Small intestine (tissue), 7 donors: ENCODE measurements around the gene ZNF738. TPM values are rescaled to one million over a fixed set of nuclear protein-coding genes. Genes with fewer than 3 reads are reported as not detected.
"Not testable (repeated sequence)": the region's sequence is repeated elsewhere in the genome, so short reads cannot be mapped to it uniquely, and the experiment has no call there.

Source experiments
- DNase-seq, 2 donors: peaks; one replicate each; pipeline versions ENCODE4 v3.0.0 to v3.0.0-alpha.2; 2013
- FAIRE-seq: peaks from 2 replicates; lab custom pipeline; 2012; peaks lifted over from hg19 to GRCh38; lab: Jason Lieb, UNC
- H3K27ac ChIP-seq, 3 donors: one replicate each; pipeline ENCODE4 v1.5.1; 2013; ENCODE audit warnings: low read length in 2 of 3, mild to moderate bottlenecking in 2 of 3, control low read depth in 1 of 3, inconsistent platforms in 1 of 3, low read depth in 1 of 3, moderate library complexity in 1 of 3
- H3K27me3 ChIP-seq, 3 donors: one replicate each; pipeline ENCODE4 v1.6.1; 2013; ENCODE audit warnings: low read length in 3 of 3, inconsistent platforms in 1 of 3; ENCODE audit not compliant: control insufficient read depth in 3 of 3, insufficient read depth in 3 of 3
- H3K36me3 ChIP-seq, 3 donors: one replicate each; pipeline ENCODE4 v1.6.1; 2013; ENCODE audit warnings: low read length in 3 of 3, inconsistent platforms in 1 of 3, low read depth in 1 of 3, mild to moderate bottlenecking in 1 of 3, moderate library complexity in 1 of 3; ENCODE audit not compliant: control insufficient read depth in 3 of 3, insufficient read depth in 2 of 3
- H3K4me1 ChIP-seq, 3 donors: one replicate each; pipeline ENCODE4 v1.6.1; 2013; ENCODE audit warnings: low read length in 2 of 3, inconsistent platforms in 1 of 3, low read depth in 1 of 3, mild to moderate bottlenecking in 1 of 3, moderate library complexity in 1 of 3; ENCODE audit not compliant: control insufficient read depth in 3 of 3, insufficient read depth in 2 of 3
- H3K4me3 ChIP-seq, 3 donors: one replicate each; pipeline ENCODE4 v1.5.1; 2013; ENCODE audit warnings: low read length in 3 of 3, control low read depth in 1 of 3, inconsistent platforms in 1 of 3, low read depth in 1 of 3, mild to moderate bottlenecking in 1 of 3, moderate library complexity in 1 of 3
- H3K9me3 ChIP-seq, 2 donors: one replicate each; pipeline ENCODE4 v1.6.1; 2013; ENCODE audit warnings: low read depth in 1 of 2, low read length in 1 of 2; ENCODE audit not compliant: control insufficient read depth in 2 of 2, insufficient read depth in 1 of 2
- WGBS, 3 donors: extraction: QIAGEN DNeasy Blood & Tissue Kit; methylation state at CpG; one replicate each; pipeline ENCODE4 v1.1.7; 2013; 5-methylcytosine and 5-hydroxymethylcytosine counted together
- polyA plus RNA-seq, 4 donors: library from polyadenylated mRNA; stranded (reverse) in 3 of 4; unstranded in 1 of 4; fragments of 200-250 nt in 3 of 4; fragments of 120-200 nt in 1 of 4; gene quantifications; one replicate each; pipeline versions ENCODE4 v1.2.1 to v1.2.3, GENCODE V29; 2013
- donor health status: healthy with polysubstance abuse.
- donor health status: control.
- donor health status: control.
- donor health status: Bipolar disorder and iron deficiency.
- donor health status: healthy.

The ZNF738 gene
- polyA plus RNA-seq, 4 donors: 0.67 to 18.3 (median 3.1) TPM

DNA sequence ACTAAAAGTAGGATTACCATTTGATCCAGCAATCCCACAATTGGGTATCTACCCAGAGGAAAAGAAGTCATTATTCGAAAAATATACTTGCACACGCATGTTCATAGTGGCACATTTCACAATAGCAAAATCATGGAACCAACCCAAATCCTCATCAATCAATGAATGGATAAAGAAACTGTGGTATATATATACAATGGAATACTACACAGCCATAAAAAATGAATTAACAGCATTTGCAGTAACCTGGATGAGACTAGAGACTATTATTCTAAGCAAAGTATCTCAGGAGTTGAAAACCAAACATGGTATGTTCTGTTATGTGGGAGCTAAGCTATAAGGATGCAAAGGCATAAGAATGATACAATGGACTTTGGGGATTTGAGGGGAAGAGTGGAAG is 32.6 kb upstream of the ZNF738 start:
- Histone ChIP-seq H3K27me3 (no peaks in the 10 kb centered on the region), H3K9me3 (no peaks in the 10 kb centered on the region), H3K4me1 (peaks cover 0 to 2% (median 0%) of the 10 kb centered on the region in 3 donors), H3K36me3 (peaks cover 0 to 5% (median 4%) of the 10 kb centered on the region in 3 donors), H3K27ac (no peak overlapping the region), H3K4me3 (no peak overlapping the region)
- DNase-seq (no peak), FAIRE-seq (no peak)
- WGBS, 3 donors: 97 to 100% (median 99%) methylated on average over 2 of the region's 2 CpGs

DNA sequence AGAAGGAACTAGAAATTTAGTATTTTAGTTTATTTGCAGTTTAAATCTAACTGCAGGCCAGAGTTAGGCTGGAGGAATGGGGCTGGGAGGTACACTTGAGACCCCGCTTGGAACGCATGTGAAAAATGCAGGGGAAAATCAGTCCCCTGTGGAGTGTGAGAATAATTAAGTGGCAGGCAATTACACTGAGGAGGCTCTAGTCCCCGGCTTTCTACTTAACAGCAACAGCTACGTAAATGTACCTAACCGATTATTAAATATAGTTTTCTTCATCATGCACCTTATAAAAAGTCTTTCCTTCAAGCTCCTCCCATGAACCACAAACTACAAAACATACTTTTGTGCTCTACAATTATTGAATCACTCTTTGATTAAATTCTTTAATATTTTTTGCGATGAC is 30.4 kb upstream of the ZNF738 start:
- WGBS, 3 donors: 9 to 14% (median 12%) methylated on average over 6 of the region's 6 CpGs
- Histone ChIP-seq H3K4me1 (peaks cover 0 to 2% (median 0%) of the 10 kb centered on the region in 3 donors), H3K27me3 (no peaks in the 10 kb centered on the region), H3K4me3 (peak overlapping the region; percentile 59 to 97 (median 75)), H3K36me3 (peaks cover 0 to 5% (median 4%) of the 10 kb centered on the region in 3 donors), H3K27ac (peak overlapping the region in 2 of 3 donors; percentile 98), H3K9me3 (no peaks in the 10 kb centered on the region)
- DNase-seq (no peak), FAIRE-seq (no peak)

DNA sequence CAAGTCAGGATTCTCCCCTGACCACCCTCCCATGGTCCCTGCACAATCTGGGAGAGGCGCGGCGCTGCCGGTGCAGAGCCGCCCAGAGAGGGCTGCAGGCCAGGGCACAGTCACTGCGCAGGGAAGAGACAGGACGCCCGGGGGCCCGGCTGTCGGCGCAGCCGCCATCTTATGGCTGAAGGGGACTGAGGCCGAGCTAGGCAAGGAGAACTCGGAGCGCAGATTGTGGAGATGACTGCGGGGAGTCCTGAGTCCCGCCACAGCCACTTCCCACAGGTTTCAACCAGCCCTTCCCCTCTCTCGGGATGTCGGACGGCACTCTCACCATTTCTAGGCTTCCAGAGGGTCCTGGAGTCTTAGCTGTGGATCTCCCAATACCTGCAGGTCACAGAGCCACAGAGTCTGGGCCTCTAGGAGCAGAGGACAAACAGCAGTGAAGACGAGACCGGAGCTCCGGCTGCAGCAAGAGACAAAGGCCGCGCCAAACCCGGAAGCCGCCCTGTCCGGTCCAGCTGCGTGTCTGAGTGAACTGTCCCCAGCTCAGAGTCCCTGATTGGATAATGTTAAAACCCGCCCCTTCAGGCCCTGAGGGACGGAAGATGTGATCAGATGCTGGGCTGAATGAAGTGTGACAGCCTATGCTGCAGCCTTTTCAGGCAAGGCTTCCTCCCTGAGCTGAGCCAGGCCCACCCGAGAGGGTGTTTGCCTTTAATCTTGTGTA is 29.8 kb upstream of the ZNF738 start, which contains the start of gene ZNF708:
ZNF708 (minus strand) TSS at position 526 of the 721 bp plus-strand sequence; CDS start at position 328, 198 bp downstream.
- Histone ChIP-seq H3K27me3 (no peaks in the 10 kb centered on the region), H3K36me3 (peaks cover 0 to 5% (median 4%) of the 10 kb centered on the region in 3 donors), H3K4me1 (peaks cover 0 to 2% (median 0%) of the 10 kb centered on the region in 3 donors), H3K9me3 (no peaks in the 10 kb centered on the region), H3K4me3 (peak within 1 kb of the TSS; percentile 59 to 97 (median 75)), H3K27ac (peak within 1 kb of the TSS; percentile 95 to 98 (median 98))
- FAIRE-seq: no peak
- peak; percentile 92 to 94 for DNase-seq
- 0% methylated on average over 32 of the region's 32 CpGs for WGBS, 3 donors

DNA sequence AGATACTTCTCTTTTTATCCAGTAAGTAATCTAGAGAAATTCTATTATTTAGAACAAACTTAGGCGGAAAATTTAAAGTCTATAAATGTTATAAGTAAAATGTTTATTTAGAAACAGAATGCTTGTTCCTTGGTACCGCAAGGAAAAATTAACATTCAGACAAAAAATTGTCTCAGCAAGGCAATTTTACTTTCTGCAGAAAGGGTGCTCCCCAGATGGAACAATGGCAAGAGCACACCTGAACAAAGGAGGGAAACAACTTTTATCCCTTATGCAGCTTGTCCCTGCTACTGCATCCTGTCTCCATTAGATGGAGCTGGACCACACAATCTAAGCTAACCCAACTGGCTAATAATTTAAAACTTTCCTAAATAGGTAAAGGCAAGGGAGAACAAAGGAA is 23.1 kb upstream of the ZNF738 start:
- H3K4me3 ChIP-seq: no peak overlapping the region
- DNase-seq: no peak
- WGBS, 3 donors: 57 to 96% (median 75%) methylated on average over 2 of the region's 2 CpGs
- no peak for FAIRE-seq
- H3K27ac ChIP-seq: no peak overlapping the region
- no peaks in the 10 kb centered on the region for H3K36me3 ChIP-seq
- H3K27me3 ChIP-seq: no peaks in the 10 kb centered on the region
- no peaks in the 10 kb centered on the region for H3K4me1 ChIP-seq
- H3K9me3 ChIP-seq: peaks cover 0 to 3% of the 10 kb centered on the region in 2 donors

DNA sequence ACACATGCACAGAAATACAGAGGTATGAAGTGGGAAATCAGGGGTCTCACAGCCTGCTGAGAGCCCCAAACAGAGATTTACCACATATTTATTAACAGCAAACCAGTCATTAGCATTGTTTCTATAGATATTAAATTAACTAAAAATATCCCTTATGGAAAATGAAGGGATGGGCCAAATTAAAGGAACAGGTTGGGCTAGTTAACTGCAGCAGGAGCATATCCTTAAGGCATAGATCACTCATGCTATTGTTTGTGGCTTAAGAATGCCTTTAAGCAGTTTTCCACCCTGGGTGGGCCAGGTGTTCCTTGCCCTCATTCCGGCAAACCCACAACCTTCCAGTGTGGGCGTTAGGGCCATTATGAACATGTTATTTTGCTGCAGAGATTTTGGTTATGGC is 14.0 kb upstream of the ZNF738 start:
- not testable (repeated sequence) for H3K27ac ChIP-seq
- WGBS, 3 donors: 50 to 87% (median 75%) methylated on average over 2 of the region's 2 CpGs

DNA sequence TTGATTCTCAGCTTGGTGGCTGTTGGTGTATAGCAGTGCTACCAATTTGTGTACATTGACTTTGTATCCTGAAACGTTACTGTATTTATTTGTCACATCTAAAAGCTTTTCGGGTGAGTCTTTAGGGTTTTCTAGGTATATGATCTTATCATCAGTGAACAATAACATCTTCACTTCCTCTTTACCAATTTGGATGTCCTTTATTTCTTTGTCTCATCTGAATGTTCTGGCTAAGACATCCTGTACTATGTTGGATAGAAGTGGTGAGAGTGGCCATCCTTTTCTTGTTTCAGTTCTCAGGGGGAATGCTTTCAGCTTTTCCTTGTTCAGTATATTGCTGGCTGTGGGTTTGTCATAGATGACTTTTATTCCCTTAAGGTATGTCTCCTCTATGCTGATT is 6.0 kb upstream of the ZNF738 start:
- no peak overlapping the region for H3K27ac ChIP-seq
- no peak overlapping the region for H3K4me3 ChIP-seq
- H3K36me3 ChIP-seq: no peaks in the 10 kb centered on the region
- H3K27me3 ChIP-seq: no peaks in the 10 kb centered on the region
- no peaks in the 10 kb centered on the region for H3K4me1 ChIP-seq
- FAIRE-seq: no peak
- peaks cover 0 to 4% of the 10 kb centered on the region in 2 donors for H3K9me3 ChIP-seq
- WGBS, 3 donors: 51 to 72% (median 63%) methylated on average over 2 of the region's 2 CpGs
- no peak for DNase-seq

More for the DNA sequence above, 14.0 kb upstream of the ZNF738 start:
- peaks cover 0 to 10% of the 10 kb centered on the region in 2 donors for H3K9me3 ChIP-seq
- not testable (repeated sequence) for DNase-seq, H3K27me3 ChIP-seq, H3K4me1 ChIP-seq, FAIRE-seq, H3K36me3 ChIP-seq, H3K4me3 ChIP-seq

DNA sequence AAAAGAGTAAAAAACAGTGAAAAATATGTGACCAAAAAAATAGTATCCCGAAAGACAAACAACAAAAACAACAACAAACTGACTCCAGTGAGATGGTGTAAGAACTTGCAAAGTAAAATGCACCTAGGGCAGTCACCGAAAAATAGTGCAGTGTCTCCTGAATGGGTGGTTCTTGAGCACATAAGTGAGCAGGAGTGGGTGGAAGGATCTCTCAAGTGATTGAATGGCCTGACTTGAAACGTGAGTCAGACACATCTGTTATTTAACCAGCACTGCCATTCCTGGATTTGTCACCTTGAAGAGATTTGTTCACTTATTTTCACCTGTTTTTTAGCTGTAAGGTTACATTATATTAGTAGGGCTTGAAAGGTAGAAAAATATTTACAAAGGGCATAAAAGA is 3.5 kb downstream of the ZNF738 start:
- H3K4me3 ChIP-seq: no peak overlapping the region
- FAIRE-seq (no peak), DNase-seq (no peak)
- WGBS, 3 donors: 95% methylated on average over 3 of the region's 3 CpGs
- peaks cover 0 to 20% of the 10 kb centered on the region in 2 donors for H3K9me3 ChIP-seq
- no peaks in the 10 kb centered on the region for H3K27me3 ChIP-seq
- H3K27ac ChIP-seq: no peak overlapping the region
- H3K36me3 ChIP-seq: peaks cover 0 to 6% (median 2%) of the 10 kb centered on the region in 3 donors
- no peaks in the 10 kb centered on the region for H3K4me1 ChIP-seq

DNA sequence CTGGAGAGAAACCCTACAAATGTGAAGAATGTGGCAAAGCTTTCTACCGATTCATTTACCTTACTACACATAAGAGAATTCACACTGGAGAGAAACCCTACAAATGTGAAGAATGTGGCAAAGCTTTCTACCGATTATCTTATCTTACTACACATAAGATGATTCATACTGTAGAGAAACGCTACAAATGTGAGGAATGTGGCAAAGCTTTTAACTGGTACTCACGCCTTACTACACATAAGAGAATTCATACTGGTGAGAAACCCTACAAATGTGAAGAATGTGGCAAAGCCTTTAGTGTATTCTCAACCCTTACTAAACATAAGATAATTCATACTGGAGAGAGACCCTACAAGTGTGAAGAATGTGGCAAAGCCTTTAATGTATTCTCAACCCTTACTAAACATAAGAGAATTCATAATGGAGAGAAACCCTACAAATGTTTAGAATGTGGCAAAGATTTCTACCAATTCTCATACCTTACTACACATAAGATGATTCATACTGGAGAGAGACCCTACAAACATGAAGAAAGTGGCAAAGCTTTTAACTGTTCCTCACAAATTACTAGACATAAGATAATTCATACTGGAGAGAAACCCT is 25.3 kb downstream of the ZNF738 start:
- no peak for DNase-seq
- Histone ChIP-seq H3K27me3 (no peaks in the 10 kb centered on the region), H3K36me3 (peaks cover 0 to 3% (median 0%) of the 10 kb centered on the region in 3 donors), H3K27ac (no peak overlapping the region), H3K4me3 (no peak overlapping the region), H3K9me3 (peaks cover 5 to 34% of the 10 kb centered on the region in 2 donors), H3K4me1 (no peaks in the 10 kb centered on the region)
- no peak for FAIRE-seq
- WGBS, 3 donors: 95 to 99% (median 96%) methylated on average over 4 of the region's 4 CpGs
